NCI-H1694 treated with DMSO at 0.1 percent for 48 hours (cell line): ENCODE results near the gene CYTH4.

Experiments used
- DNase-seq: peaks from one replicate; lab custom pipeline; 2025; lab: John Stamatoyannopoulos, UW

CYTH4 gene

GRCh38 chr22:37270928-37271650 lies 11.2 kb upstream of the CYTH4 start:
- DNase-seq = no peak

GRCh38 chr22:37273126-37273845 lies 9.0 kb upstream of the CYTH4 start:
- no peak for DNase-seq

DNA sequence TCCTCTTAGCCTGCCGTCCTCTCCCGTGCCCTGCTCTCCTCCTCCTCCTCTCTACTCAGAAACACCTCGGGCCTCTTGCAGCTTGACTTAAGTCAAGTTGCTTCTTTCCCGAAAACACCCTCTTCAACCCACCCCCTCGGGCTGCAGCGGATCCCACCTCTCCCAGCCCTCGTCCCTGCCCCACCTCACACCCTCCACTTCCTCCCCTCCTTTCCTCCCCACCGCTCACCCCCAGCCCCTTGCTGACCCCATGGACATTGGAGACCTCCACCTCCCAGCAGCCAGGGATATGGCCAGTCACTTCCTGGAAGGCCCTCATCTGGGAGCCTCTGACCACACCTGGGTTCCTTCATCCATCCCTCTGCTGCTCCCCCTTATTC lies 8.5 kb upstream of the CYTH4 start:
- no peak for DNase-seq

- DNase-seq = no peak
Measured at GRCh38 chr22:37274380-37274862, 7.9 kb upstream of the CYTH4 start.

DNA sequence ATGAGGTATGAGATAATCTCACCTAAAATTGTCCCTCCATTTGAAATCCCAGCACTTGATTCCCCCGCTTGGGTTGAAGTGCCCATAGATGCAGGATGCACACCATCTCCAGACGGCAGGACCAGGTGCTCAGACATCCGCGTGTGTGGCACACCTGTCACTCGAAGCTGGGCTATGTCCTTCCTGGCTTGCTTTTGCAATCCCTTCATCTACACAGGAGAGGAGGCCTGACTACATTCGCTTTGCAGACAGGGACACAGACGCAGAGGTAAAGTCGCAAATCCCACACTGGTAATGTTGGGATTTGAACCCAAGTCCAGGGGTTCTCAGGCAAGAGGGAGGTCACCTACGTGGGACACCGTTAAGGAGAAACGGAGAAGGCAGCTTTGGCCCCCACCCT lies 7.2 kb upstream of the CYTH4 start:
- no peak for DNase-seq

GRCh38 chr22:37275622-37276021 lies 6.7 kb upstream of the CYTH4 start:
- no peak for DNase-seq

DNA sequence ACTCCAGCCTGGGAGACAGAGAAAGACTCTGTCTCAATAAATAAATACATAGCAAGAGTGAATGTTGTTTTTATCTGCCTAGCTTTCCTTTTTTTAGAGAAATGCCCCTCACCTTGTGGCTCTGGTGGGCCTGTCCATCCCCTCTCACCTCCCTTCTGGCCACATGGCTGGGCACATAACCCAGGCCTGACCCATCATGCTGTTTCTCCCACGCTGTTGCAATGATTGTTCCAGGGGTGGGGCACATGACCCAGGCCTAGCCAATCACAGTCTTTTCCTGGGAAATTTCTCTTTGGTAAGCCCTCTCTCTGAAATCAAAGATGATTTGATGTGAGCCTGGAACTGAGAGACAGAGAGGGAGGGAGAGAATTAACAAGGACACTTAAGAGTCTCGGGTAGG lies 5.5 kb upstream of the CYTH4 start:
- DNase-seq = no peak

DNA sequence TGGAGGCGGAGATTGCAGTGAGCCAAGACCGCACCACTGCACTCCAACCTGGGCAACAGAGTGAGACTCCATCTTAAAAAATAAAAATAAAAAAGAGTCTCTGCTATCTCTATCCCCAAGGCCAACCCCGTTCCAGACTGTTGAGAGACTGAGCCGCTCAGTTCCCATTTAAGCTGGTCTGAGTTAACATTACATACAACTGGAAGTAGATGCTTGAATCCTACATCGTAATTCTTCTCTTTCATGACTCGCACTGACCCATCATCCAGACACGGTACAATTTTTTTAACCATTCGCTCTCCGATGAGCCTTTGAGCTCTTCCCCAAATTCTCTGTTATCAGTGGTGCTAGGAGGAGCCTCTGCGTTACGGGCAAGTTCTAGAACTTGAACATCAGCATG lies 4.9 kb upstream of the CYTH4 start:
- no peak for DNase-seq

- no peak for DNase-seq
Measured at GRCh38 chr22:37278261-37278660, 4.0 kb upstream of the CYTH4 start.

DNA sequence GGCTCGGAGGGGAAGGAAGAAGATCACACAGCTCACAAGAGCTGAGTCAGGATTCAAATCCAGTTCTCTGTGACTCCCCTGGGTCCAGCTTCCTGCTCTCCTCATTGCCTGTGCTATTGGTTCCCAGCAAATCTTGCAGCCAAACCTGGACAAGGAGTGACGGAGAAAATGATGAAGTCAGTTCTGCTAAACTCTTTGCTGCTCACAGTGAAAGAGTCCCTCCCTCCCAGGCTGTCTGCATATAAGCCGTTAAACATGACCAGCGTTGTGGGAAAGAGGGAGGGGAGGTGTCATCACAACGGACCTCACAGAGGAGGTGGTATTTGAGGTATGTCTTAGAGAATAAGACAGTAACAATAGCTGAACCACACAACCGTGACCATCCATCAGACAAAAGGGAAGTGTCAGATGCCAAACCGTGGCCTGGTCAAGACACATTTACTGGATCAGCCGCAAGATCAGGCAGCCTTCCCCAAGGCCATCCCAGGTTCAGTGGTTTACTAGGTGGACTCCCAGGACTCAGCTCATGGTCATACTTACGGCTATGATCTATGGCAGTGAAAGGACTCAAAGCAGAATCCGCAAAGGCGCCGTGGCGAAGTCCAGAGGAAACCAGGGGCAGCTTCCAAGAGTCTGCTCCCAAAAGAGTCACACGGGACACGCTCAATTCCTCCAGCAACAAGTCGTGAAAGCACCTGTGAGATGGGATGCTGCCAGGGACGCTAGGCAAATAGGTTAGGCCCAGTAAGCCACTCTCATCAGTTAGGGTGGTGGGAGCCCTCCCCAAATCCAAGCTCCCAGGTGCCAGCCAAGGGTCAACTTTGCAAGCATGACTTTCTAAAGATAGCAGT lies 2.8 kb upstream of the CYTH4 start:
- no peak for DNase-seq

GRCh38 chr22:37280718-37281117 lies 1.6 kb upstream of the CYTH4 start:
- no peak for DNase-seq

- DNase-seq = no peak
Measured at GRCh38 chr22:37281195-37281594, 1.1 kb upstream of the CYTH4 start.

- DNase-seq = no peak
Measured at GRCh38 chr22:37281646-37282384, 493 bp upstream of the CYTH4 start.

- DNase-seq = no peak
Measured at GRCh38 chr22:37283393-37283937, 1.2 kb downstream of the CYTH4 start.

- no peak for DNase-seq
Measured at GRCh38 chr22:37284126-37284804, 2.0 kb downstream of the CYTH4 start.

GRCh38 chr22:37284805-37285355 lies 2.6 kb downstream of the CYTH4 start:
- no peak for DNase-seq

GRCh38 chr22:37285937-37286336 lies 3.6 kb downstream of the CYTH4 start:
- DNase-seq = no peak

DNA sequence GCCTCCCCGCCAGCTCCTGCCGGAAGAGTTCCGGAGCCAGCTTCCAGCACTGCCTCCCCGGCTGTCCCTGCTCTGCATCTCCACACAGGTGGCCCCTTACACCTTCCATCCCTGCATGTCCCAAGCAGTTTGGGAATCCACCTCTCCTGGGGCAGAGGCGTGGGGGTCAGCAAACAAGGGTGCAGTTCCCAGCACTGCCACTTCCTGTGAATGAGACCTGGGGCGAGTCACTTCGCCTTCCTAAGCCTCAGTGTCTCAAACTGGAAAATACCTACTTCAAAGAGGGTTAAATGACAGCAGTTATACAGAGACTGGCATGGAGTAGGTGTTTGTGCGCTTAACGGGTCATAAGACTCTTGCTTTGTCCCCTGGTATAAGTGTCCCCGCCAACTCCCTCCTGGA lies 5.2 kb downstream of the CYTH4 start:
- no peak for DNase-seq

GRCh38 chr22:37288521-37288920 lies 6.2 kb downstream of the CYTH4 start:
- DNase-seq = no peak

- no peak for DNase-seq
Measured at GRCh38 chr22:37289156-37289735, 6.9 kb downstream of the CYTH4 start.
